NCI-H748 (cell line): ENCODE measurements around the gene WDPCP.
"Not testable (repeated sequence)": the region's sequence is repeated elsewhere in the genome, so short reads cannot be mapped to it uniquely, and the experiment has no call there.

ENCODE experiments used
- DNase-seq: peaks from one replicate; lab custom pipeline; 2025; ENCODE audit not compliant: unreplicated experiment; lab: John Stamatoyannopoulos, UW

WDPCP gene

GRCh38 chr2:63590626-63591408 lies 2.5 kb upstream of the WDPCP start:
- peak; percentile 18 for DNase-seq

- DNase-seq: peak; percentile 60
These were observed 1.1 kb upstream of the WDPCP start for GRCh38 chr2:63589148-63589958.

- DNase-seq: no peak
These were observed 378 bp downstream of the WDPCP start for GRCh38 chr2:63587814-63588384.

- no peak for DNase-seq
These were observed 5.4 kb downstream of the WDPCP start for GRCh38 chr2:63582873-63583272.

- DNase-seq: no peak
These were observed 6.8 kb downstream of the WDPCP start for GRCh38 chr2:63581298-63581961.

GRCh38 chr2:63580651-63581297 lies 7.5 kb downstream of the WDPCP start:
- no peak for DNase-seq

GRCh38 chr2:63578767-63579166 lies 9.5 kb downstream of the WDPCP start:
- DNase-seq: no peak

- DNase-seq: no peak
These were observed 11.7 kb downstream of the WDPCP start for GRCh38 chr2:63576546-63576945.

GRCh38 chr2:63573726-63574345 lies 14.4 kb downstream of the WDPCP start:
- not testable (repeated sequence) for DNase-seq

GRCh38 chr2:63573026-63573425 lies 15.3 kb downstream of the WDPCP start:
- DNase-seq: not testable (repeated sequence)

- DNase-seq: no peak
These were observed 16.3 kb downstream of the WDPCP start for GRCh38 chr2:63572001-63572400.

GRCh38 chr2:63571291-63571690 lies 17.0 kb downstream of the WDPCP start:
- no peak for DNase-seq

GRCh38 chr2:63569740-63570139 lies 18.5 kb downstream of the WDPCP start:
- no peak for DNase-seq

GRCh38 chr2:63562751-63563150 lies 25.5 kb downstream of the WDPCP start:
- no peak for DNase-seq

- not testable (repeated sequence) for DNase-seq
These were observed 29.4 kb downstream of the WDPCP start for GRCh38 chr2:63558922-63559321.

GRCh38 chr2:63557819-63558218 lies 30.5 kb downstream of the WDPCP start:
- DNase-seq: not testable (repeated sequence)

GRCh38 chr2:63555931-63556330 lies 32.3 kb downstream of the WDPCP start:
- DNase-seq: peak; percentile 5

GRCh38 chr2:63555299-63555698 lies 33.0 kb downstream of the WDPCP start:
- no peak for DNase-seq

GRCh38 chr2:63553049-63553448 lies 35.2 kb downstream of the WDPCP start:
- DNase-seq: no peak

- no peak for DNase-seq
These were observed 43.3 kb downstream of the WDPCP start for GRCh38 chr2:63545023-63545422.
